Esophagus mucosa (tissue), 1 donor: ENCODE measurements around the gene DDX50. TPM values are rescaled to one million over a fixed set of nuclear protein-coding genes. Genes with fewer than 3 reads are reported as not detected.

Source experiments
- ATAC-seq: fragments of 200-7000 bp; cut with Tn5 transposase; one replicate; pipeline ENCODE4 v1.9.1; 2020
- total RNA-seq: library from RNA; stranded (reverse); gene quantifications from one replicate; pipeline ENCODE4 v1.2.4, GENCODE V29; 2023
- donor health status: DM: yes; HTN: yes; CAD: no.

DDX50 gene
- total RNA-seq, 1 donor from 2014 or later, result 25.2 TPM

DNA sequence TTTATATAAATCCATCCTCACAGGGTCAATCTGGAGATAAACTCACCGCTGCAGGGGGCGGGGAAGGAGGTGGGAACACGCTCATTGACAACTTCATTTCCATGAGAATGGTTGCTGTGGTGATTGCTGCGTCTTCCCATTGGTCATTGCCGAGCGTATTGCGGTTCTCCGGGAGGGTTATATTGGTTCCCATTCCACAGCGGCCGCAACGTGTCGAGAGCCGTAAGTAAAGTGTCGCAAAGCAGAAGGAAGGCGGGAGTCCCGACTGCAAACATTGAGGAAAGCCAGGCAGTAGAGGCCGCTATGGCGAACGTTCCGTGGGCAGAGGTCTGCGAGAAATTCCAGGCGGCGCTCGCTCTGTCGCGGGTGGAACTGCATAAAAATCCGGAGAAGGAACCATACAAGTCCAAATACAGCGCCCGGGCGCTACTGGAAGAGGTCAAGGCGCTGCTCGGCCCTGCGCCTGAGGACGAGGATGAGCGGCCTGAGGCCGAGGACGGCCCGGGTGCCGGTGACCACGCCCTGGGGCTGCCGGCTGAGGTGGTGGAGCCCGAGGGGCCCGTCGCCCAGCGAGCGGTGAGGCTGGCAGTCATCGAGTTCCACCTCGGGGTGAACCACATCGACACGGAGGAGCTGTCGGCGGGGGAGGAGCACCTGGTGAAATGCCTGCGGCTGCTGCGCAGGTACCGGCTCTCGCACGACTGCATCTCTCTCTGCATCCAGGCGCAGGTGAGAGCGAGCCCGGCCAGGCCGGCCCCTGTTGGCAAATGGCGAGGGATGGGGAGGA is 87.6 kb downstream of the DDX50 start, which contains the start of gene KIFBP:
KIFBP (plus strand) TSS at position 274 of the 787 bp plus-strand sequence; CDS start at position 304, 30 bp downstream.
- ATAC-seq, result peak; percentile 97

DNA sequence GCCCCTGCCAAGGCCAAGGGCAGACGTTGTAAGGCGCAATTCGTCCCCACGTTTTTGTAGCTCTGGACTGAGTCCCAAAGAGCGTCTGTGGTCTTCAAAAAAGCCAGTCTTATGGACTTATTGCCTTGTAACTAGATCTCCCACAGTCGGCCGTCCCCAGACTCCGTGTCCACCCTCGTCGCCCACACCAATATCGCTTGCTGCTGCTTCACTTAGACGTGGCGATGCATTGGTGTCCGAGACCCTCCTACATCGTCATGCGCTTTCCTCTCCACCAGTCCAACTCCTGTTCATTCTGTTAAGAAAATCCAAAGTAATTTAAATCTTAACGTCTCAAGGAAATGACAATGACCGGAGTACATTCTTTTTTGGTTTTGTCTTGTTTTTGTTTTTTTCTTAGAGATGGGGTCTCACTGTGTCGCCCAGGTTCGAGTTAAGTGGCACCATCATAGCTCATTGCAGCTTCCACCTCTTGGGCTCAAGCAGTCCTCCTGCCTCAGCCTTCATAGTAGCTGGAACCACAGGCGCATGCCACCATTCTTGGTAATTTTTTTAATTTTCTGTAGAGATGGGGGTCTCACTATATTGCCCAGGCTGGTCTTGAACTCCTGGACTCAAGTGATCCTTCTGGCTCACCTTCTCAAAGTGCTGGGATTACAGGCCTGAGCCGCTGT is 88.3 kb downstream of the DDX50 start:
- ATAC-seq, result no peak

DNA sequence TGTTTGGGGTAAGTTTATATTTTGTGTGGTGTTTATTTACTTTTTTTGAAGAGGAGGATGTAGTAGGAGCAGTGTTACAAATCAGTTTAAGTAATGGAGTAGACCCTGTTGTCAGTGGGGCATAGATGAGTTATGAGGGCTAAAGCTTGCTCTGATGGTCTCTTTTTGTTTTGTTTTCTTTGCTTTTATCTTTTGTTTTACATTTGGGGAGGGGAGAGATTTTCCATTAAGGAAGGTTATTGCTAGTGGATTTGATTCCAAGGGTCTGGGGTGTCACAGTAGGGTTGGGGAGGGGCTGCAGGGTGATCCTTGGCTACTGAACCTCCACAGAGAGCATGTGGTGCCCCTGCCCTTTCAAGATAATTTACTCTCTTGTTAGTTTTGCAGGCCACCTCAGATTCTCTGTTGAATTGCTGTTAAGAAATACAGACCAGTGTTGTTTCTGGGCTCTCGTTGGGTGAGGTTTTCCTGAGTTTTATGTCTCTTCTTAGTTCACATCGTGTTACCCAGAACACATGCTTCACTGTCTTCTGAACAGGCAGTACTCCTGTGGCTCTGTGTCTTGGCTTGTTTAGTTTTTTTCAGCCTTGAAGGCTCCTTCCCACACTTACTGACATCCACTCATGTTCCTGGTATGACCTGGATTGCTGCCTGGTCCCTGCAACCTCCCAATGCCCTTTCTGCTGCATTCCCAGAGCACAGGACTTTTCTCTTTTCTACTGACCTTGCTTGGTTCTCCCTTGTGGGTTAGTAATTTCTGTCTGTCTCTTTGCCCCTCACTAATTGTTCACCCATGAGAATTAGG is 91.7 kb downstream of the DDX50 start:
- no peak for ATAC-seq

Other genes starting within 250 kb of the DDX50 start
- 42.8 TPM for gene CCAR1, start 180.1 kb upstream of the DDX50 start, total RNA-seq
- 0.28 TPM for gene STOX1, start 73.8 kb upstream of the DDX50 start, total RNA-seq
- 67.2 TPM for gene DDX21, start 54.9 kb downstream of the DDX50 start, total RNA-seq
- gene KIFBP, start 87.5 kb downstream of the DDX50 start, total RNA-seq, result 11.1 TPM
- 7.9 TPM for gene SRGN, start 186.8 kb downstream of the DDX50 start, total RNA-seq
- 42.2 TPM for gene VPS26A, start 222.9 kb downstream of the DDX50 start, total RNA-seq